Left lung (tissue), 10 donors: ENCODE measurements around the gene MLKL. TPM values are rescaled to one million over a fixed set of nuclear protein-coding genes. Genes with fewer than 3 reads are reported as not detected.

Experiments used
- ATAC-seq: fragments of 200-7000 bp; cut with Tn5 transposase; one replicate; pipeline ENCODE4 v1.9.1; 2020; ENCODE audit warnings: moderate library complexity
- DNase-seq, 4 donors: peaks; one replicate each; pipeline ENCODE4 v3.0.0-alpha.2; 2013 to 2020
- H3K27ac ChIP-seq, 2 donors: fragments of 200-600 bp; sonication (generic) in 1 of 2; one replicate each; pipeline versions ENCODE4 v1.5.0 to v1.8.0; 2020 to 2021
- H3K27me3 ChIP-seq, 2 donors: fragments of 200-600 bp; sonication (generic) in 1 of 2; one replicate each; pipeline versions ENCODE4 v1.5.0 to v1.8.0; 2020 to 2021
- H3K36me3 ChIP-seq, 2 donors: fragments of 200-600 bp; sonication (generic) in 1 of 2; one replicate each; pipeline versions ENCODE4 v1.5.0 to v1.8.0; 2020 to 2021
- H3K4me1 ChIP-seq, 2 donors: fragments of 200-600 bp; one replicate each; pipeline ENCODE4 v1.8.0; 2021
- H3K4me3 ChIP-seq, 2 donors: fragments of 200-600 bp; sonication (generic) in 1 of 2; one replicate each; pipeline versions ENCODE4 v1.5.0 to v1.8.0; 2020 to 2021; ENCODE audit warnings: mild to moderate bottlenecking in 1 of 2
- H3K9me3 ChIP-seq, 2 donors: fragments of 200-600 bp; sonication (generic) in 1 of 2; one replicate each; pipeline versions ENCODE4 v1.5.0 to v1.8.0; 2020 to 2021
- intact Hi-C, 2 donors: fragments of 100-400 bp; cut with DNase I; formaldehyde crosslinking; loops; one replicate each; pipeline versions ENCODE4 v1.11.2 to v1.14.2; 2022
- polyA plus RNA-seq, 6 donors: library from polyadenylated mRNA; unstranded; fragments of 120-200 nt; gene quantifications; one replicate each; pipeline ENCODE4 v1.2.1, GENCODE V29; 2013; ENCODE audit not compliant: insufficient read length in 6 of 6
- total RNA-seq, 2 donors: library from RNA; stranded (reverse); fragmentation: NEBNext Ultra II Directional; extraction: Animal tissue kit (Norgen Biotek cat#: 25700); gene quantifications; one replicate each; pipeline ENCODE4 v1.2.1, GENCODE V29; 2021
- TF ChIP-seq, protein P1 (sequence below), 2 donors: fragments of 200-600 bp; sonication (generic) in 1 of 2; IDR thresholded peaks; one replicate each; pipeline versions ENCODE4 v1.5.0 to v1.8.0; 2021; ENCODE audit warnings: antibody characterized with exemption in 2 of 2
- donor health status: DM: no; HTN: yes; CAD: no.
- donor health status: DM: no; HTN: no; CAD: no.

MLKL gene
- total and polyA plus RNA-seq, 8 donors = 5.2 to 40.5 (median 6.8) TPM

DNA sequence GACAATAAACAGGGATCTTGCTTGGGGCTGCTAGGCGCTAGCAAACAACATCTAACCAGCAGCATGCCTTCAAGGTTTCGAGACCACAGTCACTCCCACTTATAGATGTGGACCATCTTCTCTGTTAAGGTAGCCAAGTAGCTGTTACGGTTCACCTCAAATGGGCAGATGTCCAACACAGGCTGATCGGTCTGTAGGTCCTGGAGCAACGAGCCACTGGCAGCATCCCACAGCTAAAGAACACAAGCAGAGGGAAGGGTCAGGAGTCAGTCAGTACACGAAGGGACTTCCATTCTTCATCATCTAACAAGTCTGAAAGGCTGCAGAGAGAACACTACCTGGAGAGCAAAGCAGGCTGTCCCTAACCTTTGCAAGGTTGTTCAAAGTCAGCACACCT lies 76.8 kb downstream of the MLKL start:
- H3K9me3 ChIP-seq = no peaks in the 10 kb centered on the region
- H3K36me3 ChIP-seq = peaks cover 0 to 92% of the 10 kb centered on the region in 2 donors
- DNase-seq (no peak), ATAC-seq (no peak)
- intact Hi-C loops = loop anchor here in 1 of 2 donors (10.0 kb wide), 1 partner anchor 149 kb away; no protein-coding TSS in a partner anchor
- no peaks in the 10 kb centered on the region for H3K27me3 ChIP-seq
- no peak overlapping the region for H3K4me3 ChIP-seq
- TF ChIP-seq, protein P1, sequence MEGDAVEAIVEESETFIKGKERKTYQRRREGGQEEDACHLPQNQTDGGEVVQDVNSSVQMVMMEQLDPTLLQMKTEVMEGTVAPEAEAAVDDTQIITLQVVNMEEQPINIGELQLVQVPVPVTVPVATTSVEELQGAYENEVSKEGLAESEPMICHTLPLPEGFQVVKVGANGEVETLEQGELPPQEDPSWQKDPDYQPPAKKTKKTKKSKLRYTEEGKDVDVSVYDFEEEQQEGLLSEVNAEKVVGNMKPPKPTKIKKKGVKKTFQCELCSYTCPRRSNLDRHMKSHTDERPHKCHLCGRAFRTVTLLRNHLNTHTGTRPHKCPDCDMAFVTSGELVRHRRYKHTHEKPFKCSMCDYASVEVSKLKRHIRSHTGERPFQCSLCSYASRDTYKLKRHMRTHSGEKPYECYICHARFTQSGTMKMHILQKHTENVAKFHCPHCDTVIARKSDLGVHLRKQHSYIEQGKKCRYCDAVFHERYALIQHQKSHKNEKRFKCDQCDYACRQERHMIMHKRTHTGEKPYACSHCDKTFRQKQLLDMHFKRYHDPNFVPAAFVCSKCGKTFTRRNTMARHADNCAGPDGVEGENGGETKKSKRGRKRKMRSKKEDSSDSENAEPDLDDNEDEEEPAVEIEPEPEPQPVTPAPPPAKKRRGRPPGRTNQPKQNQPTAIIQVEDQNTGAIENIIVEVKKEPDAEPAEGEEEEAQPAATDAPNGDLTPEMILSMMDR (IDR thresholded peaks at IDR 0.05) = no peak
- H3K27ac ChIP-seq = no peak overlapping the region
- no peaks in the 10 kb centered on the region for H3K4me1 ChIP-seq

DNA sequence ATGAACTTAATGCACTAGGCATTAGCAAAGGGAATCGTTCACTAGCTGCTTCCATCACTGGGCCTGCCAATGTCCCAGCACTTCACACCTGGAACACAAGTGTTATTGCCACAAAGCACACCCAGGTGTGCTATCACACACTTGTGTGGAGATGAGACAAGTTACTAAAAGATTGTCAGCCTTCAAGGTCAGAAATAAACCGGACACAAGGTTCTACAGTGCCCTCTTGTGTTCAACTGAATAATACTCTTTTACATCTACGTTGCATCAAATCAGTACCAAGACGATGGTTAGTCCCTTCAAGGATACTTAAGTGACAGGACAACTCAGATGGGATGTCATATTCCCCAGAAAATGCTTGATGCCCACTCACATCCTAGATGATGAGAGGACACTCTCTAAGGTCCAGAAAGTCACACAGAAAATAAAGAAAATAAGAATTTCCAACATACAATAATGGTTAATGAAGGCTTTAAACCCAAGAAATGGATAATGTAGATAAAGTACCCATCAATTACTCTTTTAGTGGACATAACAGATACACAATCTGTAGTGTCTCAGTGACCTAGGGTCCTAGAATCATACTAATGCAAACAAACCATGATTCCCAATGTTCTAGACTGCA lies 77.3 kb downstream of the MLKL start:
- H3K27me3 ChIP-seq = no peaks in the 10 kb centered on the region
- H3K4me3 ChIP-seq = no peak overlapping the region
- DNase-seq = peak in 1 of 4 donors; percentile 48
- no peak overlapping the region for H3K27ac ChIP-seq
- no peaks in the 10 kb centered on the region for H3K4me1 ChIP-seq
- intact Hi-C loops = loop anchor here in 1 of 2 donors (10.0 kb wide), 1 partner anchor 149 kb away; no protein-coding TSS in a partner anchor
- H3K36me3 ChIP-seq = peaks cover 0 to 89% of the 10 kb centered on the region in 2 donors
- no peaks in the 10 kb centered on the region for H3K9me3 ChIP-seq
- peak; percentile 76 for ATAC-seq
- TF ChIP-seq, protein P1 (IDR thresholded peaks at IDR 0.05) = peak; percentile 50 to 57

DNA sequence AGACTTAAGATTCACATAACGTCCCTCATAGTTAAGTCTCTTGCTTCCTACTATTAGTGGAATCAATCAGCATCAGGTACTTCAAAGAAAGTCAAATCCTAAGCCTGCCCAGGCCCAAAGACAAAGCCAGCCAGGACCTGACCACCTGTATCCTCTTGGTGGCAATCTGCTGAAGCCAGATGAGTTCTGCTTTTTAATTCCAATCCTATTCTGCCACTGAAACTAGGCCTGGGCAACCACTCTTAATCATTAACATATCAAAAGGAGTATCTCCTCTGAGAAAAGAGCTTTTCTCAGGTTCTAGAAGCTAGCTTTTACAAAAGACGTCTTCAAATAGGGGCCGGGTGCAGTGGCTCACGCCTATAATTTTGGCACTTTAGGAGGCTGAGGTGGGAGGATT lies 78.7 kb downstream of the MLKL start:
- H3K36me3 ChIP-seq = peaks cover 0 to 80% of the 10 kb centered on the region in 2 donors
- H3K27ac ChIP-seq = no peak overlapping the region
- no peak overlapping the region for H3K4me3 ChIP-seq
- DNase-seq = no peak
- H3K4me1 ChIP-seq = no peaks in the 10 kb centered on the region
- TF ChIP-seq, protein P1 (IDR thresholded peaks at IDR 0.05) = no peak
- no peak for ATAC-seq
- no peaks in the 10 kb centered on the region for H3K9me3 ChIP-seq
- intact Hi-C loops = loop anchor here in 1 of 2 donors (10.0 kb wide), 1 partner anchor 147 kb away; no protein-coding TSS in a partner anchor
- no peaks in the 10 kb centered on the region for H3K27me3 ChIP-seq

Other genes starting within 250 kb of the MLKL start
- gene GLG1, start 93.7 kb downstream of the MLKL start, total RNA-seq = 100 to 1,000 TPM; 116 to 132 TPM
- gene GLG1, start 93.7 kb downstream of the MLKL start, polyA plus RNA-seq = 100 to 1,000 TPM; 131 to 147 (median 138) TPM
- 10 to 100 TPM; 20.7 to 26.8 TPM for gene RFWD3, start 34.0 kb downstream of the MLKL start, total RNA-seq
- 10 to 100 TPM; 21.5 to 27.7 (median 24.2) TPM for gene RFWD3, start 34.0 kb downstream of the MLKL start, polyA plus RNA-seq
- 1 to 10 TPM; 6.5 to 7.3 TPM for gene FA2H, start 74.0 kb upstream of the MLKL start, total RNA-seq
- 1 to 10 TPM; 3.3 to 7.1 (median 4.6) TPM for gene FA2H, start 74.0 kb upstream of the MLKL start, polyA plus RNA-seq